IPS-18a (cell line): ENCODE results near the gene TIMM10.
"Not testable (repeated sequence)": the region's sequence is repeated elsewhere in the genome, so short reads cannot be mapped to it uniquely, and the experiment has no call there.

Experiments used
- H3K27ac ChIP-seq: one replicate; pipeline ENCODE4 v1.5.1; 2013; ENCODE audit warnings: low read length
- H3K27me3 ChIP-seq: one replicate; pipeline ENCODE4 v1.6.1; 2013; ENCODE audit warnings: mild to moderate bottlenecking, low read length; ENCODE audit not compliant: control insufficient read depth, insufficient read depth
- H3K36me3 ChIP-seq: one replicate; pipeline ENCODE4 v1.6.1; 2013; ENCODE audit warnings: low read depth, low read length; ENCODE audit not compliant: control insufficient read depth
- H3K4me1 ChIP-seq: one replicate; pipeline ENCODE4 v1.6.1; 2013; ENCODE audit warnings: low read depth, low read length; ENCODE audit not compliant: control insufficient read depth
- H3K4me3 ChIP-seq: one replicate; pipeline ENCODE4 v1.5.1; 2013; ENCODE audit warnings: low read length
- H3K9ac ChIP-seq: one replicate; pipeline ENCODE4 v1.6.1; 2013; ENCODE audit warnings: mild to moderate bottlenecking, low read length, moderate library complexity
- H3K9me3 ChIP-seq: one replicate; pipeline ENCODE4 v1.6.1; 2013; ENCODE audit warnings: low read depth, low read length; ENCODE audit not compliant: control insufficient read depth

Gene TIMM10

DNA sequence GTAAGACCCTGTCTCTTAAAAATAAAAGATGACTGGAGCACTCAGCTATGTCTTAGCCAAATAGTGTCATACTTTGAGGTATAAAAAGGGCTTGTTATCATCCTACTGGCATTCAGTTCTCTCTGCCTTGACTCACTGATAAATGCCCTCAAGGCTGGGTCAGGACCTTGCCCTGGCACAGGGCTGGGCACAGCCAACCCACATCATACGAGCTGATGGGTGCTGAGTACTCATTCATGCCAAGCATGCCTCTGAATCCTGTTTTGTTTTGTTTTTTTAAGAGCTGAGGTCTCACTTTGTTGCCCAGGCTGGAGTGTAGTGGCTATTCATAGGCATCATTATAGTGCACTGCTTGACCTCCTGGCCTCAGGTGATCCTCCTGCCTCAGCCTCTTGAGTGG lies 8.8 kb upstream of the TIMM10 start:
- no peak overlapping the region for H3K4me3 ChIP-seq
- H3K9me3 ChIP-seq = no peaks in the 10 kb centered on the region
- H3K27me3 ChIP-seq = no peaks in the 10 kb centered on the region

DNA sequence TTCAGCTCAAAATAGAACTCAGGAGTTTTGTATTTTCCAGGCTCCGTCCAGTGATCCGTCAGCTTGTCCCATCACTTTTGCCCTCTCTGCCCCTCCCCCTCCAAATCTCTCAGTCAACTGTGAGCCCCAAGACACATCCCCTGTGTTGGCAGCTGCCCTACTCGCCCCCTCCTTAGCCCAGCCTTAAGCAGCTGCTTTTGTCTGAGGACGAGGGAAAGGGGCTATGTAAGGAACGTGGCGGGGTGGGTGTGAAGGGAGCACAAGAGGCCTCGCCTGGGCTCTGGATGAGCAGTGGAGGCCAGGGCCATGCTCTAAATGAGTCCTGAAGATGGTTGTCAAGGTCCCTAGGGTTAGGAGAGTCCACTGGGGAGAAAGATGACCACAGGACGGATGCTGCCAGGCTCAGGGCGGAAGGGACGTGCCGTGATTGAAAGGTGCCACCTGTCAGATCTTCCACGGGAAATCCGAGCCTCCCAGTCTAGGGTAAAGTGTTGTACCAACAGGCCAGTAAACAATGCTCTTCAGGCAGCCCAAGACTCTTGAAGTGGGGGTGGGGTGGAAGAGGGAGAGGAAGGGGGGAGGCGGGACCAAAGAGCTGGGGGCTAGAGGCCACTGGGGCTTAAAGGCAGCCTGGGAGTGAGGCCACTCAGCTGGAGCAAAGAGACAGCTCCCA lies 6.5 kb upstream of the TIMM10 start, which contains the start of gene SMTNL1:
Gene SMTNL1 (plus strand): TSS at position 649 of the 673 bp plus-strand sequence. CDS start 5,048 bp downstream, outside the sequence.
- no peaks in the 10 kb centered on the region for H3K27me3 ChIP-seq
- peaks cover 5% of the 10 kb centered on the region for H3K4me1 ChIP-seq
- H3K9ac ChIP-seq = no peak within 1 kb of the TSS
- H3K9me3 ChIP-seq = no peaks in the 10 kb centered on the region
- H3K36me3 ChIP-seq = no peaks in the 10 kb centered on the region
- no peak within 1 kb of the TSS for H3K4me3 ChIP-seq
- H3K27ac ChIP-seq = no peak within 1 kb of the TSS

More for the DNA sequence above, 8.8 kb upstream of the TIMM10 start:
- Histone ChIP-seq H3K4me1 (peaks cover 15% of the 10 kb centered on the region), H3K27ac (no peak overlapping the region), H3K9ac (no peak overlapping the region), H3K36me3 (no peaks in the 10 kb centered on the region)

DNA sequence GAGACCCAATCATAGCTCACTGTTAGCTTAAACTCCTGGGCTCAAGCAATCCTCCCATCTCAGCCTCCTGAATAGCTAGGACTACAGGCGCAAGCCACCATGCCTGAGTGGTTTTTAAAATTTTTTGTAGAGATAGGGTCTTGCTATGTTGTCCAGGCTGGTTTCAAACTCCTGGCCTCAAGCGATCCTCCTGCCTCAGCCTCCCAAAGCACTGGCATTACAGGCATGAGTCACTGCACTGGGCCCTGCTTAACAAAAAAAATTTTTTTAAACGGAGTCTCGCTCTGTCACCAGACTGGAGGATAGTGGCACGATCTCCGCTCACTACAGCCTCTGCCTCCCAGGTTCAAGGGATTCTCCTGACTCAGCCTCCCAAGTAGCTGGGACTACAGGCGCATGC lies 3.9 kb upstream of the TIMM10 start:
- not testable (repeated sequence) for H3K27ac ChIP-seq, H3K27me3 ChIP-seq, H3K4me3 ChIP-seq, H3K4me1 ChIP-seq, H3K9ac ChIP-seq, H3K36me3 ChIP-seq, H3K9me3 ChIP-seq

DNA sequence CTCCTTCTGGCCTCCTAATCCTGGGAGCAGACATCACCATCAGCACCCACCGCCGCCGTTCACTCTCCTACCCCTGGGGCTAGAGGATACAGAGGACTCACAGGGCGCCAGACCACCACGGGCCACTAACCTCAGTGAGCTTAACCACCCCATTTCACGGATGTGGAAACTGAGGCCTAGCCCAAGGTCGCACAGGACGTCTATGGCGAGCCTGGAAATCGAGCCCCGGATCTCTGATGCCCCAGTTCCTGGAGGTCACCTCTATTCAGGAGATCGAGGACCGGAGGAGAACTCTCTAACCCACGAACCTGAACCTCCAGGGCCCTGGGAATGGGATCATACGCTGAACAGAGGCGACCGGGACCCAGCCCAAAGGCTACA lies 349 bp downstream of the TIMM10 start:
- H3K4me1 ChIP-seq = peaks cover 9% of the 10 kb centered on the region
- H3K4me3 ChIP-seq = peak overlapping the region; percentile 97
- no peaks in the 10 kb centered on the region for H3K27me3 ChIP-seq
- peaks cover 6% of the 10 kb centered on the region for H3K36me3 ChIP-seq
- peak overlapping the region; percentile 72 for H3K27ac ChIP-seq
- no peaks in the 10 kb centered on the region for H3K9me3 ChIP-seq
- H3K9ac ChIP-seq = peak overlapping the region; percentile 92

DNA sequence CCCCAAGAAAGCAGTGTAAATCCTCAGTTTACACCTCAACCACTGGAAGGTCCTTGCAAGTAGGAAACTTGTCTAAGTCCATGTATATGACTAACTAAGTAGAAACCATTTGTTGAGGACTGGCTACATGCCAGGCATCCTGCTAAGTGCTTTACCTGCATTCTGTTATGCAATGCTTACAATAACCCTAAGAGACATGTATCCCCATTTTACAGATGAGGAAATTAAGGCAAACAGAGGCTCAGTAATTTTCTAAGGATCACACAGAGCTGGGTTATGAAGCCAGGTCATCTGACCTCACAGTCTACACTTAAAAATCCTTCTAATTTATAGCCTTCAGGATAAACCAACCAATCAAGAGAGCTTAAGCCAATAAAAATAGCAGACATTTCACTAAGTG lies 1.5 kb downstream of the TIMM10 start:
- peaks cover 9% of the 10 kb centered on the region for H3K4me1 ChIP-seq
- no peak overlapping the region for H3K27ac ChIP-seq
- H3K4me3 ChIP-seq = no peak overlapping the region
- H3K27me3 ChIP-seq = no peaks in the 10 kb centered on the region
- H3K9ac ChIP-seq = no peak overlapping the region
- H3K36me3 ChIP-seq = peaks cover 6% of the 10 kb centered on the region
- H3K9me3 ChIP-seq = no peaks in the 10 kb centered on the region

DNA sequence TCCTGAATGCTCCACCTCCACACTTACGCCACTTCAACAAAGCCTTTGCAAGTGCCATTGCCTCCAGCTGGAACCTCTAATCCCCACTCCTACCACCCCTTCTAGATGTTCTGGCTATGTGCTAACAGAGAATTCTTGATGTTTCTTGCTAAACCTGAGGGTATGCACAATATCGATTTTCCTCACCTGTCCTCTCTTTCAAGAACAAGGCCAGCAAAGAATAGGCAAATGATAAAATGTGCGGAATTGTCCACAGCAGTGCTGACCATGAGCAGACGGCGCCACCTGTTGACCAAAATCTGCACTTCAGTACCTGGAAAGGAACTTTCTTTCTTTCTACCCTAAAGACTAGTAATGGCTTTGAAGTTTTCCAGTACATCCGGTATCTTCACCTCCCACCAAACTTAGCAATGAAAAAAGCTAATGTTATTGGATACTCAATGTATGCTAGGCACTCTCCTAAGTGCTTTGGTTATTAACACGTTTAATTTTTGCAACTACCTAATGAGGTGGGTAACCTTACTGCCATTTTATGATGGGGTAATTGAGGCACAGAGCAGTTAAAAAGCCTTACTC lies 3.4 kb downstream of the TIMM10 start:
- Histone ChIP-seq H3K4me1 (peaks cover 12% of the 10 kb centered on the region), H3K9me3 (no peaks in the 10 kb centered on the region), H3K36me3 (peaks cover 6% of the 10 kb centered on the region), H3K9ac (no peak overlapping the region), H3K27ac (no peak overlapping the region), H3K4me3 (no peak overlapping the region), H3K27me3 (no peaks in the 10 kb centered on the region)

DNA sequence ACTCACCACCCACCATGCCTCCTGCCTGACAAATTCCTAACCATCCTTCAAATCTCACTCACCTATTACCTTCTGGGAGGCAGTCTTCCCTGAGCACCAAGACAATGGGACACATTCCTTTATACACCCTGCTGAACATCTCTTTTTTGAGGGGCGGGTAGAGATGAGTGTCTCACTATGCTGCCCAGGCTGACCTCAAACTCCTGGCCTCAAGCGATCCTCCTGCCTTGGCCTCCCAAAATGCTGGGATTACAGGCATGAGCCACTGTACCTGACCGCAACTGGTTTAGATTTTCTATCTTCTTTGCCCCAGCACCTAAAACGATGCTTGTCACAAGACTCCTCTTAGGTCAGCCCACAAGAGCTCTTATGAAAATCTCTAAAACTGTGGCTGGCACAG lies 7.1 kb downstream of the TIMM10 start:
- Histone ChIP-seq H3K4me1 (peaks cover 8% of the 10 kb centered on the region), H3K4me3 (no peak overlapping the region), H3K36me3 (peaks cover under 1% of the 10 kb centered on the region), H3K9ac (no peak overlapping the region), H3K27ac (no peak overlapping the region), H3K9me3 (no peaks in the 10 kb centered on the region), H3K27me3 (no peaks in the 10 kb centered on the region)

DNA sequence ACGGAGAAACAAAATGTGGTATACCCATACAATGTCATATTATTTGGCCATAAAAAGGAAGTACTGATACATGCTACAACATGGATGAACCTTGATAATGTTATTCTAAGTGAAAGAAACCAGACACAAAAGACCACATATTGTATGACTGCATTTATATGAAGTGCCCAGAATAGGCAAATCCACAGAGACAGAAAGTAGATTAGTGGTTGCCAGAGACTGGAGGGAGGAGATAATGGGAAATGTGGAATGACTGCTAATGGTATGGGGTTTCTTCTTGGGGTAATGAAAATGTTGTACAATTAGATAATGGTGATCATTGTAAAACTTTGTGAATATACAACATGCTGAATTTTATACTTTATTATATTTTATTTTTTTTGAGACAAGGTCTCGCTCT lies 9.4 kb downstream of the TIMM10 start:
- no peak overlapping the region for H3K27ac ChIP-seq
- H3K9ac ChIP-seq = no peak overlapping the region
- no peaks in the 10 kb centered on the region for H3K36me3 ChIP-seq
- H3K4me1 ChIP-seq = peaks cover 3% of the 10 kb centered on the region
- no peaks in the 10 kb centered on the region for H3K9me3 ChIP-seq
- peaks cover 13% of the 10 kb centered on the region for H3K27me3 ChIP-seq
- no peak overlapping the region for H3K4me3 ChIP-seq

DNA sequence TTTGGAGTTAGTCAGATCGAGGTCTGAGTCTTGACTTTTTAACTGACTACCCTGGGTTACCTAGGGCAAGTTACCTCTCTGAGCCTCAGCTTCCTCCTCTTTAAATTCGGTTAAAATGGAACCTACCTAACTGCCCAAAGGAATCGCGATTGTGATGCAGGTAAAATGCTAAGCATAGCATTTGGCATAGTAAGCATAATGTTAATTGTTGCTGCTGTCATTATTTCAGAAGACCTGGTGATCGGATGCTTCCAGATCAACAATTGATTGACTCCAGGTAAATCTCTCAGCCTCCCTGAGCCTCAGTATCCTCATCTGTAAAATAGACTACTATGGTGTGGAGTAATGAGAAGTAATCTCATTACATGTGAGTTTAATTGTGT lies 14.5 kb downstream of the TIMM10 start:
- peaks cover 48% of the 10 kb centered on the region for H3K27me3 ChIP-seq
- H3K27ac ChIP-seq = no peak overlapping the region
- H3K9me3 ChIP-seq = no peaks in the 10 kb centered on the region

DNA sequence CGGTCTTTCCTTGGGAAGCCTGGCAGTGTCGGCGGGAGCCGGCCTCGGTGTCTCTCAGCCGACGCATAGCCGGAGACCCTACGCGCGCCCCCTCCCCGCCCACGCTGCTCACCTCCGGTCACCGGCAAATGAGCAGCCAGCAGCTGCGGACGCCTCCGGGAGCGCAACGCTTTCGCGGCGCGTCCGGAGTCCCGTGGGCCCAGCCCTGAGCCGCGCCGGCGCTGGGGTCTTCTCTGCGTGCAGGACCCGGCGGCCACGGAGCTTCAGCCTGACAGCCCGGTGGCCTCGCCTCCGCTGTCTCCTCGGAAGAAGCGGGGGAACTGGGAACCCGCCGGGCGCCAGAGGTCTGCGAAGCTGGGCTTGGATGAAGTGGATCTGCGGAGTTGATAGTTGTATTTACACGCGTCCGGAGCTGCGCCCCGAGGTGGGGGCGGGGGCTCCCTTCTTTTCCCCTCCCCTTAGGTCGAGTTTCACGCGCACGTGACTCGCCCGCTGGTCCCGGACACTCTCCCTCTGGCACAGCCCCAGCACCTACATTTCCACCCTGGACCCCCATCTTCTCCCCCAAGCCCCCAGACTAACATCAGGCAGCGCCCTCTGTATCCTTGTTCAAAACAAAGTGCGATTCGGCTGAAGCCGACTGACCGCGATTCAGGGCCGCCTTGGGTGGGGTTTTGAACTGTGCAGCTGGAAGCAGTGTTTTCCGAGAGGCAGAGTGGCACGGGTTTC lies 15.1 kb downstream of the TIMM10 start, which contains the start of gene SLC43A1:
Gene SLC43A1 (minus strand): TSS at position 371 of the 729 bp plus-strand sequence. CDS start 1,591 bp downstream, outside the sequence.
- Histone ChIP-seq H3K27me3 (peaks cover 48% of the 10 kb centered on the region), H3K9me3 (no peaks in the 10 kb centered on the region), H3K9ac (peak within 1 kb of the TSS; percentile 62), H3K4me1 (peaks cover 4% of the 10 kb centered on the region), H3K36me3 (no peaks in the 10 kb centered on the region), H3K27ac (no peak within 1 kb of the TSS), H3K4me3 (peak within 1 kb of the TSS; percentile 80)

More for the DNA sequence above, 14.5 kb downstream of the TIMM10 start:
- no peaks in the 10 kb centered on the region for H3K36me3 ChIP-seq
- H3K4me3 ChIP-seq = peak overlapping the region; percentile 80
- peak overlapping the region; percentile 62 for H3K9ac ChIP-seq
- peaks cover 4% of the 10 kb centered on the region for H3K4me1 ChIP-seq

DNA sequence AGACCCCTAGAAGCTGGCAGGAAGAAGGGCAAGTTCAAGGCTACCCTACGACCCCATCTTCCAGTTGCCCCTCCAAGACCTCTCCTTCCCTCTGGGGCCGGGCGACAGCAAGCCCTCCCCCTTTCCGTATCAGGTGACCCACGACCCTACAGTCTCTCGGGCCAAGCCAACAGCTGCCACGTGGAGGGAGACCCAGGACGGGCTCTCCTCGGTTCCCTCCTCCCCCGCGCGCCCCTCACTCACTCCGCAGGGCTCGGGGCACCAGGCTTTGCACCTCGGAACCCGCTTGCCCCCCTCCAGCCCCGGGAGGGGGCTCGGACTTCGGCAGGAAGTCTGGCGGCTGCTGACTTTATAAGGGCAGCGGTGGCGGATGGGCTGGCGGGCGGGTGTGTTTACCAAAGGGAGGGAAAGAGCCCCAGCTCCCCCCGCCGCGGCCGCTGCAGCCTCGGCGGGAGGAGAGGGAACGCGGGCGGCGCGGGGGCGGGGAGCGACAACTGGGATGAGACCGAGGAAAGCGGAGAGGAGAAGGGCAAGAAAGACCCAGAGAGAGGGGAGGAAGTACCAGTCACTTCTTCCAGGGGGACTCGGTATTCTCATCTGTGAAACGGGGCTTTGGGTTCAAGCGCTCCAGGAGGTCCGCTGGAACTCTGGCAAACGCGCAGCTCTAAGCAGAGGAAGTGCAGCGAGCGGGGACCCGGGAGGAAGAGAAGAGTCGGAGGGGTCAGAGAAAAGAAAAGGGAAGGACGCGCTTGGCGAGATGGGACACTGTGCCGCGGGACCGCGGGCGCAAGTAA lies 15.8 kb downstream of the TIMM10 start:
- Histone ChIP-seq H3K9me3 (no peaks in the 10 kb centered on the region), H3K27ac (no peak overlapping the region), H3K27me3 (peaks cover 48% of the 10 kb centered on the region), H3K4me1 (peaks cover 4% of the 10 kb centered on the region), H3K9ac (peak overlapping the region; percentile 62), H3K36me3 (no peaks in the 10 kb centered on the region), H3K4me3 (peak overlapping the region; percentile 80)
